IMR-90 (cell line): ENCODE results near the gene FMNL3.

Experiments
- BHLHE40 ChIP-seq: fragments of 150-350 bp; IDR thresholded peaks from 2 replicates; pipeline ENCODE4 v1.6.1; 2016; ENCODE audit warnings: mild to moderate bottlenecking, low read depth, low read length
- CEBPB ChIP-seq: IDR thresholded peaks from 2 replicates; pipeline ENCODE4 v1.6.1; 2012; ENCODE audit warnings: low read depth, low read length, improper control_type of control experiment
- CTCF ChIP-seq: conservative IDR thresholded peaks from 2 replicates; pipeline ENCODE4 v1.5.1; 2012; ENCODE audit warnings: mild to moderate bottlenecking, low read depth, low read length, improper control_type of control experiment
- MAFK ChIP-seq: IDR thresholded peaks from 2 replicates; pipeline ENCODE4 v1.6.1; 2012; ENCODE audit warnings: low read depth, low read length, improper control_type of control experiment
- MXI1 ChIP-seq: IDR thresholded peaks from 2 replicates; pipeline ENCODE4 v1.6.1; 2012; ENCODE audit warnings: low read depth, mild to moderate bottlenecking, low read length, moderate library complexity, borderline replicate concordance
- POLR2A ChIP-seq: IDR thresholded peaks from 2 replicates; pipeline ENCODE4 v1.6.1; 2012; ENCODE audit warnings: mild to moderate bottlenecking, low read depth, low read length
- RAD21 ChIP-seq: IDR thresholded peaks from 2 replicates; pipeline ENCODE4 v1.6.1; 2012; ENCODE audit warnings: low read length, improper control_type of control experiment
- RCOR1 ChIP-seq: IDR thresholded peaks from 2 replicates; pipeline ENCODE4 v1.6.1; 2012; ENCODE audit warnings: mild to moderate bottlenecking, low read length, improper control_type of control experiment; ENCODE audit not compliant: insufficient replicate concordance
- USF2 ChIP-seq: fragments of 150-350 bp; IDR thresholded peaks from 2 replicates; pipeline ENCODE4 v1.6.1; 2017; ENCODE audit warnings: mild to moderate bottlenecking, antibody characterized with exemption, low read length, low read depth

GRCh38 chr12:49707128-49707811, at the start of gene FMNL3:
- peak; percentile 99 for TF ChIP-seq CTCF
- no peak for TF ChIP-seq CEBPB
- peak; percentile 99 for TF ChIP-seq RAD21
- TF ChIP-seq POLR2A = peak; percentile 66
- TF ChIP-seq USF2 = peak; percentile 64
- TF ChIP-seq MAFK = no peak
- TF ChIP-seq BHLHE40 = peak; percentile 78; the same call in 1 of the 2 replicates
- no peak for TF ChIP-seq RCOR1
- TF ChIP-seq MXI1 = peak; percentile 46; the same call in 1 of the 2 replicates
